ENCODE data around the gene GABRB1.

GABRB1 gene

DNA sequence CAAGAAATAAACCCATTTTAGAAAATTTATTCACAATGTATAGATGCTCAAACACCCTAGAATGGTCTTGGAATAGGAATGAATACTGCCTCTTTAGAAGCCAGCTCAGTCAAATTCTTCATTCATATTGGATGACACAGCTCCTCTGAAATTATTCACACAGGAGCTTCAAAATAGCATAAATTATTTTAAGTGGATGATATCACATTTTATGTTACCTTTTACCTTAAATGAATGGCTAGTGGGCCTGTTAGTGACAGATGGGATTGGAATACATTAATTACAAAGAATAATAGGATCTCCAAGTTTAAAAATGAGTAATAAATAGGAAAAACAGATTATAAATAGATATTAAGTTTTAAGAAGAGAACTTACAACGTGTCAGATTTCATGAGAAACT lies 184.4 kb downstream of the GABRB1 start:
- TF ChIP-seq CTCF (IDR thresholded peaks at IDR 0.05; ENCODE audit: low read depth, low read length): no peak
- H3K4me3 ChIP-seq (ENCODE audit: low read depth, low read length): no peak overlapping the region

DNA sequence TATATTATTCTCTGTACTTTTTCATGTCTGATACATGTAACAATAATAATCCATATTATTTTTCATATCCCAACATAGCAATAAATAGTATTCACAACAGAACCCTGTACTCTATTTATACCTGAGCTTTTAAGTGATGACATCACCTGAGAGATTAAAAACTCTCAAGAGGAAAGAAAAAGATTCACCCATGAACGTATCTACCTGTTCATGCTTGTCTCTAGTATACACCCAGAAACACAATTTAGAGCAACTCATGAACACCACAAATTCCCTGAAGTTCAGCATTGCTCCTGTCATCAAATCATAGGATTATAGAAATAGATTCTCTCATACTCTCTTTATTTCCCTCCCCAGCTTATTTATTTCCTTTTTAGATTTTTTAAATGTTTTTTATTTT lies 185.9 kb downstream of the GABRB1 start:
- no peak for TF ChIP-seq CTCF (IDR thresholded peaks at IDR 0.05; ENCODE audit: low read depth, low read length)
- no peak overlapping the region for H3K4me3 ChIP-seq (ENCODE audit: low read depth, low read length)

DNA sequence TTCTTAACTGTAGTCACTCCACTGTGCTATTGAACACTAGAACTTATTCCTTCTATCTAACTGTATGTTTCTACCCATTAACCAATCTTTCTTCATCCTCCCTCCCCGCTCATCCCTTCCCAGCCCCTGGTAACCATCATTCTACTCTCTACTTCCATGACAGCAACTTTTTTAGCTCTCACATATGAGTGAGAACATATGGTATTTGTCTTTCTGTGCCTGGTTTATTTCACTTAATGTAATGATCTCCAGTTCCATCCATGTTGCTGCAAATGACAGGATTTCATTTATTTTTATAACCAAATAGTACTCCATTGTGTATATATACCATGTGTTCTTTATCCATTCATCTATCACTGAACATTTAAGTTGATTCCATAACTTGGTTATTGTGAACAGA lies 186.5 kb downstream of the GABRB1 start:
- no peak overlapping the region for H3K4me3 ChIP-seq (ENCODE audit: low read depth, low read length)
- no peak for TF ChIP-seq CTCF (IDR thresholded peaks at IDR 0.05; ENCODE audit: low read depth, low read length)

- no peak for TF ChIP-seq CTCF (IDR thresholded peaks at IDR 0.05; ENCODE audit: low read depth, low read length)
- H3K4me3 ChIP-seq (ENCODE audit: low read depth, low read length): no peak overlapping the region
Observed at GRCh38 chr4:47218631-47219030, 187.3 kb downstream of the GABRB1 start.

DNA sequence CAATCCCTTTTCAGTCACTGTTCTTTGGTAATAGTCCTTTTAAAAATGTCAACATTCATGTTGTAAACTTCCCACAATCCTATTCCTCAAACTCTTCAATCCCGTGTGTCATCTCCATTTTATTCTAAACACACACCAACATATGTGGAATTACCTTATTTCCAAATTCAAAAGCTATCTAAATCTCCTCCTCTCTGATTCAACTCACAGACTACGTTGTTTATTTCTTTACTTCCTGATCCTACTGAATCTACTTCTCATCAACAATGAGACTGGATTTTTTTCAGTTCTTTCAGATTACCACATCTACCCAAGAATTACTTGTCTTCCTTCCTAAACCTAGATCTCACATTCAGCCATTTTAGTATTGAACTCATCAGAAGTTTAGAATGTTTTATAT lies 188.2 kb downstream of the GABRB1 start:
- no peak for TF ChIP-seq CTCF (IDR thresholded peaks at IDR 0.05; ENCODE audit: low read depth, low read length)
- H3K4me3 ChIP-seq (ENCODE audit: low read depth, low read length): no peak overlapping the region

DNA sequence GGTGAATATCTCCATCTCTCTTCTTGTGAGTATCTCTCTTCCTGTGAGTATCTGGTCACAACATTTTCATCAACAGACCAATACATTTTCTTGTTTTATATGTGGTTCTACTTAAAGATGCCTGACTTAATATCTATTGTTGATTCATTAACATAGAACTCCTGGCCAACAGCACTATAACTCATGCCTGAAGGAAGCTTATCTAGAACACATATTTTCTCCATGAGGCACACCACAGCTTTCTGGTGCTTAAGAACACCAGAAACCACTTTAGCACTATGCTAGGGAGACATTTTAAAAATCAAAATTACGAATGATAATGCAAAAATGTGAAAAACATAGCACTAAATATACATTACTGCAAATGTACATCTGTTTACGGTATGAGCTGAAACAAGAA lies 190.4 kb downstream of the GABRB1 start:
- H3K4me3 ChIP-seq (ENCODE audit: low read depth, low read length): no peak overlapping the region
- TF ChIP-seq CTCF (IDR thresholded peaks at IDR 0.05; ENCODE audit: low read depth, low read length): no peak

- H3K4me3 ChIP-seq (ENCODE audit: low read depth, low read length): no peak overlapping the region
- TF ChIP-seq CTCF (IDR thresholded peaks at IDR 0.05; ENCODE audit: low read depth, low read length): no peak
Observed at GRCh38 chr4:47222276-47222675, 190.9 kb downstream of the GABRB1 start.
